GM23338 (cell line): ENCODE measurements around the gene YIF1A.
A peak's percentile ranks its signal among the peaks of the same experiment; 100 is the strongest.

Experiments used
- CREB1 ChIP-seq: fragments of 250-450 bp; sonication (Bioruptor Pico); IDR thresholded peaks from 2 replicates; pipeline ENCODE4 v1.5.0; 2020; ENCODE audit warnings: low read depth, mild to moderate bottlenecking, moderate library complexity
- EZH2 ChIP-seq: fragments of 200-600 bp; sonication (generic); IDR thresholded peaks from one replicate; pipeline ENCODE4 v1.8.0; 2017; ENCODE audit warnings: antibody characterized with exemption, mild to moderate bottlenecking, low read depth; ENCODE audit not compliant: unreplicated experiment
- EZH2phosphoT487 ChIP-seq: fragments of 200-600 bp; sonication (generic); IDR thresholded peaks from one replicate; pipeline ENCODE4 v1.8.1; 2018; ENCODE audit warnings: antibody characterized with exemption; ENCODE audit not compliant: unreplicated experiment
- JUNB ChIP-seq: IDR thresholded peaks from one replicate; pipeline ENCODE4 v1.6.1; 2016; ENCODE audit warnings: antibody characterized with exemption; ENCODE audit not compliant: unreplicated experiment
- NANOG ChIP-seq: IDR thresholded peaks from 2 replicates; pipeline ENCODE4 v1.6.1; 2016; ENCODE audit warnings: antibody characterized with exemption, borderline replicate concordance
- POLR2AphosphoS5 ChIP-seq: IDR thresholded peaks from 2 replicates; pipeline ENCODE4 v1.6.1; 2016; ENCODE audit warnings: antibody characterized with exemption, low read depth
- REST ChIP-seq: IDR thresholded peaks from one replicate; pipeline ENCODE4 v1.6.1; 2018; ENCODE audit warnings: antibody characterized with exemption; ENCODE audit not compliant: unreplicated experiment
- STAT1 ChIP-seq: IDR thresholded peaks from one replicate; pipeline ENCODE4 v1.6.1; 2016; ENCODE audit warnings: antibody characterized with exemption; ENCODE audit not compliant: unreplicated experiment
- ZNF114 ChIP-seq: fragments of 250-450 bp; sonication (Bioruptor Pico); IDR thresholded peaks from 2 replicates; pipeline ENCODE4 v1.5.0; 2020; ENCODE audit warnings: mild to moderate bottlenecking, moderate library complexity
- ZNF331 ChIP-seq: fragments of 250-450 bp; sonication (Bioruptor Pico); IDR thresholded peaks from 2 replicates; pipeline ENCODE4 v1.5.0; 2020; ENCODE audit warnings: low read depth, mild to moderate bottlenecking, moderate library complexity
- TF ChIP-seq, protein P1 (sequence below), 2 experiments: fragments of 200-600 bp in 1 of 2; sonication (generic) in 1 of 2; conservative IDR thresholded peaks; 2 replicates each; pipeline versions ENCODE4 v1.5.1 to v1.6.1; 2016 to 2017; ENCODE audit warnings: antibody characterized with exemption in 2 of 2, low read depth in 2 of 2, mild to moderate bottlenecking in 2 of 2, moderate library complexity in 1 of 2
- TF ChIP-seq, protein P2 (sequence below): fragments of 250-450 bp; sonication (Bioruptor Pico); IDR thresholded peaks from 2 replicates; pipeline ENCODE4 v1.5.0; 2020; ENCODE audit warnings: mild to moderate bottlenecking, moderate library complexity
- TF ChIP-seq, protein P3 (sequence below): IDR thresholded peaks from 2 replicates; pipeline ENCODE4 v1.6.1; 2016; ENCODE audit warnings: antibody characterized with exemption

DNA sequence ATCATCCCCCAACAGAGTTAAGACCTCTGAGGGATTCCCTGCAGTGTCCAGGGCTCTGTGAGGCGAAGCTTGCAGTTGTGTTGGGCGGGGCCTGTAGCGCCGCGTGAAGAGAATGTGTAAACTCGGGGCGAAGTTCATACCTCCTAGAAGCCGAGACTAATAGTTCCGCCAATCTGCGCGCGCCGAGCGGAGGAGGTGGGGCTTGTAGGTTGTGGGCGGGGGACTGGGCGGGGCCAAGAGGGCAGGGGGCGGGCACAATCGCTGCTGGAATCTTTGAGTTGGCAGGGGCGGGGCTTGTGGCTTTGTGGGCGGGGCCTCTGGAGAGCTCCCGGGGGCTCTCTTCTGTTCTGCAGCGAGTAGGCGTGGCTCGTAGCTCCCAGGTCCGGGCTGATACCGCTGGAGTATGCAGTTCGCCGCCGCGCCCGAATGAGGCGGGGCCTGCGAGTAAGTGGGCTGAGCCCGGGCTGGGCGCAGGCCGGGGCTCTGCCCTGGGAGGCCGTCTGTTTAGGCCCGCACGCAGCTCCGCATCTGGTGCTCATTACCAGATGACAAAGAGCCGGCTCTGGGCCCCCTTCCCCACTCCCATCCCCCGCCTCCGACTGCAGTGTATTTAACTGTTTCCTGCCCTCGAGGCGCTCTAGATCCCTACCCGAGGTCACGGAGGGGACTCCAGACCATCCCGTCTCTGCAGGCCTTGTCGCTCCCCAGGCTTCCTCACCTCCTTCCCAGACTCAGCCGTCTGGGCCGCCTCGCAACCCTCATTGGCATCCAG, 23.8 kb upstream of the YIF1A start:
- TF ChIP-seq, protein P1, sequence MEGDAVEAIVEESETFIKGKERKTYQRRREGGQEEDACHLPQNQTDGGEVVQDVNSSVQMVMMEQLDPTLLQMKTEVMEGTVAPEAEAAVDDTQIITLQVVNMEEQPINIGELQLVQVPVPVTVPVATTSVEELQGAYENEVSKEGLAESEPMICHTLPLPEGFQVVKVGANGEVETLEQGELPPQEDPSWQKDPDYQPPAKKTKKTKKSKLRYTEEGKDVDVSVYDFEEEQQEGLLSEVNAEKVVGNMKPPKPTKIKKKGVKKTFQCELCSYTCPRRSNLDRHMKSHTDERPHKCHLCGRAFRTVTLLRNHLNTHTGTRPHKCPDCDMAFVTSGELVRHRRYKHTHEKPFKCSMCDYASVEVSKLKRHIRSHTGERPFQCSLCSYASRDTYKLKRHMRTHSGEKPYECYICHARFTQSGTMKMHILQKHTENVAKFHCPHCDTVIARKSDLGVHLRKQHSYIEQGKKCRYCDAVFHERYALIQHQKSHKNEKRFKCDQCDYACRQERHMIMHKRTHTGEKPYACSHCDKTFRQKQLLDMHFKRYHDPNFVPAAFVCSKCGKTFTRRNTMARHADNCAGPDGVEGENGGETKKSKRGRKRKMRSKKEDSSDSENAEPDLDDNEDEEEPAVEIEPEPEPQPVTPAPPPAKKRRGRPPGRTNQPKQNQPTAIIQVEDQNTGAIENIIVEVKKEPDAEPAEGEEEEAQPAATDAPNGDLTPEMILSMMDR (conservative IDR thresholded peaks at IDR 0.05; ENCODE audit: low read depth in 2 of 2): no peak
- no peak for TF ChIP-seq POLR2AphosphoS5
- no peak for TF ChIP-seq EZH2phosphoT487
- 0 out of 2 replicates have a peak, but pooled peaks have one; percentile 18 for TF ChIP-seq CREB1 (CRISPR knock-in tag)
- no peak for TF ChIP-seq REST
- TF ChIP-seq EZH2: no peak
- no peak for TF ChIP-seq NANOG
- TF ChIP-seq ZNF114 (CRISPR knock-in tag): no peak
- TF ChIP-seq JUNB: no peak
- no peak for TF ChIP-seq ZNF331 (CRISPR knock-in tag)
- TF ChIP-seq, protein P2, sequence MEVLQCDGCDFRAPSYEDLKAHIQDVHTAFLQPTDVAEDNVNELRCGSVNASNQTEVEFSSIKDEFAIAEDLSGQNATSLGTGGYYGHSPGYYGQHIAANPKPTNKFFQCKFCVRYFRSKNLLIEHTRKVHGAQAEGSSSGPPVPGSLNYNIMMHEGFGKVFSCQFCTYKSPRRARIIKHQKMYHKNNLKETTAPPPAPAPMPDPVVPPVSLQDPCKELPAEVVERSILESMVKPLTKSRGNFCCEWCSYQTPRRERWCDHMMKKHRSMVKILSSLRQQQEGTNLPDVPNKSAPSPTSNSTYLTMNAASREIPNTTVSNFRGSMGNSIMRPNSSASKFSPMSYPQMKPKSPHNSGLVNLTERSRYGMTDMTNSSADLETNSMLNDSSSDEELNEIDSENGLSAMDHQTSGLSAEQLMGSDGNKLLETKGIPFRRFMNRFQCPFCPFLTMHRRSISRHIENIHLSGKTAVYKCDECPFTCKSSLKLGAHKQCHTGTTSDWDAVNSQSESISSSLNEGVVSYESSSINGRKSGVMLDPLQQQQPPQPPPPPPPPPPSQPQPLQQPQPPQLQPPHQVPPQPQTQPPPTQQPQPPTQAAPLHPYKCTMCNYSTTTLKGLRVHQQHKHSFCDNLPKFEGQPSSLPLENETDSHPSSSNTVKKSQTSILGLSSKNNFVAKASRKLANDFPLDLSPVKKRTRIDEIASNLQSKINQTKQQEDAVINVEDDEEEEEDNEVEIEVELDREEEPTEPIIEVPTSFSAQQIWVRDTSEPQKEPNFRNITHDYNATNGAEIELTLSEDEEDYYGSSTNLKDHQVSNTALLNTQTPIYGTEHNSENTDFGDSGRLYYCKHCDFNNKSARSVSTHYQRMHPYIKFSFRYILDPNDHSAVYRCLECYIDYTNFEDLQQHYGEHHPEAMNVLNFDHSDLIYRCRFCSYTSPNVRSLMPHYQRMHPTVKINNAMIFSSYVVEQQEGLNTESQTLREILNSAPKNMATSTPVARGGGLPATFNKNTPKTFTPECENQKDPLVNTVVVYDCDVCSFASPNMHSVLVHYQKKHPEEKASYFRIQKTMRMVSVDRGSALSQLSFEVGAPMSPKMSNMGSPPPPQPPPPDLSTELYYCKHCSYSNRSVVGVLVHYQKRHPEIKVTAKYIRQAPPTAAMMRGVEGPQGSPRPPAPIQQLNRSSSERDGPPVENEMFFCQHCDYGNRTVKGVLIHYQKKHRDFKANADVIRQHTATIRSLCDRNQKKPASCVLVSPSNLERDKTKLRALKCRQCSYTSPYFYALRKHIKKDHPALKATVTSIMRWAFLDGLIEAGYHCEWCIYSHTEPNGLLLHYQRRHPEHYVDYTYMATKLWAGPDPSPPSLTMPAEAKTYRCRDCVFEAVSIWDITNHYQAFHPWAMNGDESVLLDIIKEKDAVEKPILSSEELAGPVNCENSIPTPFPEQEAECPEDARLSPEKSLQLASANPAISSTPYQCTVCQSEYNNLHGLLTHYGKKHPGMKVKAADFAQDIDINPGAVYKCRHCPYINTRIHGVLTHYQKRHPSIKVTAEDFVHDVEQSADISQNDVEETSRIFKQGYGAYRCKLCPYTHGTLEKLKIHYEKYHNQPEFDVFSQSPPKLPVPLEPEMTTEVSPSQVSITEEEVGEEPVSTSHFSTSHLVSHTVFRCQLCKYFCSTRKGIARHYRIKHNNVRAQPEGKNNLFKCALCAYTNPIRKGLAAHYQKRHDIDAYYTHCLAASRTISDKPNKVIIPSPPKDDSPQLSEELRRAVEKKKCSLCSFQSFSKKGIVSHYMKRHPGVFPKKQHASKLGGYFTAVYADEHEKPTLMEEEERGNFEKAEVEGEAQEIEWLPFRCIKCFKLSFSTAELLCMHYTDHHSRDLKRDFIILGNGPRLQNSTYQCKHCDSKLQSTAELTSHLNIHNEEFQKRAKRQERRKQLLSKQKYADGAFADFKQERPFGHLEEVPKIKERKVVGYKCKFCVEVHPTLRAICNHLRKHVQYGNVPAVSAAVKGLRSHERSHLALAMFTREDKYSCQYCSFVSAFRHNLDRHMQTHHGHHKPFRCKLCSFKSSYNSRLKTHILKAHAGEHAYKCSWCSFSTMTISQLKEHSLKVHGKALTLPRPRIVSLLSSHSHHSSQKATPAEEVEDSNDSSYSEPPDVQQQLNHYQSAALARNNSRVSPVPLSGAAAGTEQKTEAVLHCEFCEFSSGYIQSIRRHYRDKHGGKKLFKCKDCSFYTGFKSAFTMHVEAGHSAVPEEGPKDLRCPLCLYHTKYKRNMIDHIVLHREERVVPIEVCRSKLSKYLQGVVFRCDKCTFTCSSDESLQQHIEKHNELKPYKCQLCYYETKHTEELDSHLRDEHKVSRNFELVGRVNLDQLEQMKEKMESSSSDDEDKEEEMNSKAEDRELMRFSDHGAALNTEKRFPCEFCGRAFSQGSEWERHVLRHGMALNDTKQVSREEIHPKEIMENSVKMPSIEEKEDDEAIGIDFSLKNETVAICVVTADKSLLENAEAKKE (CRISPR knock-in tag): no peak
- TF ChIP-seq STAT1: no peak
- TF ChIP-seq, protein P3, sequence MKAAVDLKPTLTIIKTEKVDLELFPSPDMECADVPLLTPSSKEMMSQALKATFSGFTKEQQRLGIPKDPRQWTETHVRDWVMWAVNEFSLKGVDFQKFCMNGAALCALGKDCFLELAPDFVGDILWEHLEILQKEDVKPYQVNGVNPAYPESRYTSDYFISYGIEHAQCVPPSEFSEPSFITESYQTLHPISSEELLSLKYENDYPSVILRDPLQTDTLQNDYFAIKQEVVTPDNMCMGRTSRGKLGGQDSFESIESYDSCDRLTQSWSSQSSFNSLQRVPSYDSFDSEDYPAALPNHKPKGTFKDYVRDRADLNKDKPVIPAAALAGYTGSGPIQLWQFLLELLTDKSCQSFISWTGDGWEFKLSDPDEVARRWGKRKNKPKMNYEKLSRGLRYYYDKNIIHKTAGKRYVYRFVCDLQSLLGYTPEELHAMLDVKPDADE: no peak
